SU-DHL-6 (cell line): ENCODE data around the gene INPP1.

Experiments used
- H2AFZ ChIP-seq: fragments of 200-600 bp; sonication (generic); 2 replicates; pipeline ENCODE4 v1.6.1; 2014; ENCODE audit warnings: low read depth, mild to moderate bottlenecking, moderate library complexity, mixed read lengths, antibody characterized with exemption, low read length; ENCODE audit not compliant: severe bottlenecking
- H3F3A ChIP-seq: fragments of 200-600 bp; shearing (Covaris generic); 2 replicates; pipeline ENCODE4 v1.6.0; 2016; ENCODE audit warnings: antibody characterized with exemption, mild to moderate bottlenecking; ENCODE audit not compliant: insufficient read depth
- H3K27ac ChIP-seq: fragments of 200-600 bp; sonication (generic); 2 replicates; pipeline ENCODE4 v1.5.1; 2016; ENCODE audit warnings: low read depth, mild to moderate bottlenecking, low read length, moderate library complexity, mixed read lengths
- H3K27me3 ChIP-seq: fragments of 200-600 bp; sonication (generic), shearing (Covaris generic); 2 replicates; pipeline ENCODE4 v1.6.0; 2014; ENCODE audit warnings: mild to moderate bottlenecking, low read length
- H3K36me3 ChIP-seq: fragments of 200-600 bp; sonication (generic); 2 replicates; pipeline ENCODE4 v1.6.1; 2014; ENCODE audit warnings: mild to moderate bottlenecking, low read length, mixed read lengths
- H3K4me2 ChIP-seq: fragments of 300-600, 200-600 bp; shearing (Covaris generic), sonication (generic); 2 replicates; pipeline ENCODE4 v1.6.0; 2014; ENCODE audit warnings: low read length, low read depth, mild to moderate bottlenecking; ENCODE audit not compliant: poor library complexity, severe bottlenecking
- H3K4me3 ChIP-seq: fragments of 200-600 bp; sonication (generic); 2 replicates; pipeline ENCODE4 v1.5.1; 2014; ENCODE audit warnings: antibody characterized with exemption, low read length, mild to moderate bottlenecking, mixed read lengths; ENCODE audit not compliant: insufficient read depth, poor library complexity, severe bottlenecking
- H3K79me2 ChIP-seq: fragments of 200-600 bp; sonication (generic); 2 replicates; pipeline ENCODE4 v1.6.1; 2014; ENCODE audit warnings: mild to moderate bottlenecking, low read length, moderate library complexity; ENCODE audit not compliant: insufficient read depth
- H3K9ac ChIP-seq: fragments of 200-600 bp; sonication (generic); 2 replicates; pipeline ENCODE4 v1.7.0; 2014; ENCODE audit warnings: mild to moderate bottlenecking, low read length
- H3K9me2 ChIP-seq: fragments of 200-600 bp; sonication (generic); replicated peaks from 2 replicates; pipeline ENCODE4 v1.6.1; 2014; ENCODE audit warnings: low read length; ENCODE audit not compliant: insufficient read depth
- H3K9me3 ChIP-seq: fragments of 200-600 bp; sonication (generic); 2 replicates; pipeline ENCODE4 v1.6.1; 2014; ENCODE audit warnings: low read length, mixed read lengths; ENCODE audit not compliant: insufficient read depth
- H4K20me1 ChIP-seq: fragments of 200-600 bp; sonication (generic); 2 replicates; pipeline ENCODE4 v1.6.1; 2014; ENCODE audit warnings: low read depth, mild to moderate bottlenecking, antibody characterized with exemption, low read length, moderate library complexity, mixed read lengths
- EZH2phosphoT487 ChIP-seq: fragments of 200-600 bp; sonication (generic), shearing (Covaris generic); conservative IDR thresholded peaks from 2 replicates; pipeline ENCODE4 v1.6.1; 2018; ENCODE audit warnings: mild to moderate bottlenecking, antibody characterized with exemption, low read length, moderate library complexity, mixed read lengths
- TF ChIP-seq, protein P1 (sequence below): fragments of 200-600 bp; sonication (generic); IDR thresholded peaks from one replicate; pipeline ENCODE4 v1.5.1; 2017; ENCODE audit warnings: antibody characterized with exemption, mild to moderate bottlenecking, low read length, moderate library complexity; ENCODE audit not compliant: insufficient read depth, poor library complexity, severe bottlenecking

Gene INPP1

DNA sequence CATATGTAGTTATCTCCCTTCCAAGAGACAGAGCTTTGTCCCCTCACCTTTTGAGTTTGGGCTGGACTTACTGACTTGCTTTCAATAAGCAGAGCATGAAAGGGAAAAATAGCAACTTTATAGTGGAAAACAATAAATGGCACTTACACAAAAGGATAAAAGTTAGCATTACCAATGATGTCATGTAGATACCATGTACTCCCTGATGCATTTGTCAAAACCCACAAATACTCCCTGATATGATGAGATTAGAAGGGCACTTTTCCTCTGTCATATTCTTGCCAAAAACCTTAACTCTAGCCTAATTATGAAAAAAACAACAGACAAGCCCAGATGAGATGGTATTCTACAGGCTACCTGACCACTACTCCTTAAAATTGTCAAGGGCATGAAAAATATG lies 39.7 kb upstream of the INPP1 start:
- H3K79me2 ChIP-seq = peaks cover 11% of the 10 kb centered on the region
- no peak overlapping the region for H3K27ac ChIP-seq
- no peaks in the 10 kb centered on the region for H3K9me2 ChIP-seq
- TF ChIP-seq, protein P1, sequence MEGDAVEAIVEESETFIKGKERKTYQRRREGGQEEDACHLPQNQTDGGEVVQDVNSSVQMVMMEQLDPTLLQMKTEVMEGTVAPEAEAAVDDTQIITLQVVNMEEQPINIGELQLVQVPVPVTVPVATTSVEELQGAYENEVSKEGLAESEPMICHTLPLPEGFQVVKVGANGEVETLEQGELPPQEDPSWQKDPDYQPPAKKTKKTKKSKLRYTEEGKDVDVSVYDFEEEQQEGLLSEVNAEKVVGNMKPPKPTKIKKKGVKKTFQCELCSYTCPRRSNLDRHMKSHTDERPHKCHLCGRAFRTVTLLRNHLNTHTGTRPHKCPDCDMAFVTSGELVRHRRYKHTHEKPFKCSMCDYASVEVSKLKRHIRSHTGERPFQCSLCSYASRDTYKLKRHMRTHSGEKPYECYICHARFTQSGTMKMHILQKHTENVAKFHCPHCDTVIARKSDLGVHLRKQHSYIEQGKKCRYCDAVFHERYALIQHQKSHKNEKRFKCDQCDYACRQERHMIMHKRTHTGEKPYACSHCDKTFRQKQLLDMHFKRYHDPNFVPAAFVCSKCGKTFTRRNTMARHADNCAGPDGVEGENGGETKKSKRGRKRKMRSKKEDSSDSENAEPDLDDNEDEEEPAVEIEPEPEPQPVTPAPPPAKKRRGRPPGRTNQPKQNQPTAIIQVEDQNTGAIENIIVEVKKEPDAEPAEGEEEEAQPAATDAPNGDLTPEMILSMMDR = no peak
- TF ChIP-seq EZH2phosphoT487 = no peak
- H3K4me3 ChIP-seq = no peak overlapping the region
- H3F3A ChIP-seq = no peaks in the 10 kb centered on the region
- H3K9ac ChIP-seq = no peak overlapping the region
- H3K27me3 ChIP-seq = no peaks in the 10 kb centered on the region
- H3K9me3 ChIP-seq = no peaks in the 10 kb centered on the region
- H2AFZ ChIP-seq = no peak overlapping the region
- H3K36me3 ChIP-seq = 0 out of 2 replicates have a peak, but pooled peaks cover 2% of the 10 kb centered on the region
- H3K4me2 ChIP-seq = no peak overlapping the region
- H4K20me1 ChIP-seq = no peaks in the 10 kb centered on the region

DNA sequence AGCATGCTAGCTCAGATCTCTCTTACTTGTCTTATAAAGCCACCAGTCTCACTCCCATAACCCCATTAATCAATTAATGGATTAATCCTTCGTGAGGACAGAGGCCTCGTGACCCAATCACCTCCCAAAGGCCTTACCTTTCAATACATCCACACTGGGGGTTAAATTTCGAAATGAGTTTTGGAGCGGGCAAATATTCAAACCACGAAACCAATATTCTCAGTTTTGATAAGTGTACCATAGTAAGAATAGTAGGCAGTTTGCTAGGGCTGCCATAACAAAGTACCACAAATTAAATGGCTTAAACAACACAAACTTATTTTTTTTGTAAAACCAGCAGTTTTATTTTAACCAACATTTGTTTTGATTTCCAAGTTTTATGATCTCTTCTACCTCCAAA lies 39.0 kb upstream of the INPP1 start:
- no peaks in the 10 kb centered on the region for H3K27me3 ChIP-seq
- no peak overlapping the region for H3K4me3 ChIP-seq
- no peaks in the 10 kb centered on the region for H4K20me1 ChIP-seq
- H3K27ac ChIP-seq = no peak overlapping the region
- TF ChIP-seq, protein P1 = no peak
- TF ChIP-seq EZH2phosphoT487 = no peak
- H3K4me2 ChIP-seq = no peak overlapping the region
- H3K79me2 ChIP-seq = peaks cover 11% of the 10 kb centered on the region
- no peak overlapping the region for H3K9ac ChIP-seq
- no peaks in the 10 kb centered on the region for H3F3A ChIP-seq
- 0 out of 2 replicates have a peak, but pooled peaks cover 2% of the 10 kb centered on the region for H3K36me3 ChIP-seq
- H3K9me2 ChIP-seq = no peaks in the 10 kb centered on the region
- H2AFZ ChIP-seq = no peak overlapping the region
- no peaks in the 10 kb centered on the region for H3K9me3 ChIP-seq

DNA sequence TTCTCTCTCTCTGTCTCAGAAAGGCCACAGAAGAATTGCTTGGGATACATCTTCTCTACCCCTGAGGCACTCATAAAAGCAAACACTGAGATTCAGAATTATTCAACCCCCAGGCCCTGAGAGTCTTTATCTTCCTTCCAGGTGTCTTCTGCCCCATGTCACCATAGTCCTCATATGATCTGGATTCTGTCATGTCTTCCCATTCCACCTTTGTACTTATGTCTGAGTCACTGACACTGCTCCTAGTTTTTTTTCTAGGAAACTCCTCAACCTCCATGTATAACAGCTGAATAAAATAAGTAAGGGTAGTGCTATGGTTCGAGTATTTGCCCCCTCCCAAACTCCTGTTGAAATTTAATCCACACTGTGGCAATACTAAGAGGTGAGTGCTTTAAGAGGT lies 35.4 kb upstream of the INPP1 start:
- no peaks in the 10 kb centered on the region for H3K9me3 ChIP-seq
- TF ChIP-seq EZH2phosphoT487 = no peak
- TF ChIP-seq, protein P1 = no peak
- H4K20me1 ChIP-seq = no peaks in the 10 kb centered on the region
- no peak overlapping the region for H3K9ac ChIP-seq
- no peaks in the 10 kb centered on the region for H3K36me3 ChIP-seq
- H3K79me2 ChIP-seq = peaks cover 6% of the 10 kb centered on the region; the same call in 1 of the 2 replicates
- no peaks in the 10 kb centered on the region for H3F3A ChIP-seq
- H3K27ac ChIP-seq = no peak overlapping the region
- H3K9me2 ChIP-seq = no peaks in the 10 kb centered on the region
- no peak overlapping the region for H2AFZ ChIP-seq
- H3K4me2 ChIP-seq = no peak overlapping the region
- no peak overlapping the region for H3K4me3 ChIP-seq
- no peaks in the 10 kb centered on the region for H3K27me3 ChIP-seq
